Nephron (organoid): ENCODE data around the gene DEDD2.

ENCODE experiments used
- H3K27ac Mint-ChIP-seq, 3 experiments: 2 replicates each; pipeline ENCODE4 v1.8.0; 2020; ENCODE audit warnings: mixed read lengths in 3 of 3, mild to moderate bottlenecking in 2 of 3, moderate library complexity in 1 of 3
- H3K27me3 Mint-ChIP-seq: 2 replicates; pipeline ENCODE4 v1.8.0; 2021; ENCODE audit warnings: low read depth, mild to moderate bottlenecking, moderate library complexity, mixed read lengths
- H3K36me3 Mint-ChIP-seq: 2 replicates; pipeline ENCODE4 v1.8.0; 2020; ENCODE audit warnings: low read depth, mixed read lengths
- H3K4me1 Mint-ChIP-seq: 2 replicates; pipeline ENCODE4 v1.8.0; 2020; ENCODE audit warnings: mixed read lengths
- H3K4me3 Mint-ChIP-seq, 3 experiments: 2 replicates each; pipeline ENCODE4 v1.8.0; 2020; ENCODE audit warnings: mild to moderate bottlenecking in 3 of 3, mixed read lengths in 3 of 3, moderate library complexity in 2 of 3
- H3K9me3 Mint-ChIP-seq: 2 replicates; pipeline ENCODE4 v1.8.0; 2020; ENCODE audit warnings: mixed read lengths
- CTCF ChIP-seq, 3 experiments: fragments of 200-600 bp; sonication (generic); IDR thresholded peaks; one replicate each; pipeline ENCODE4 v1.5.0; 2021; ENCODE audit warnings: antibody characterized with exemption in 3 of 3; ENCODE audit not compliant: unreplicated experiment in 3 of 3

Gene DEDD2

GRCh38 chr19:42202290-42202880 is 15.1 kb downstream of the DEDD2 start:
- H3K27me3 Mint-ChIP-seq: no peaks in the 10 kb centered on the region
- peaks cover 62% of the 10 kb centered on the region for H3K36me3 Mint-ChIP-seq
- H3K9me3 Mint-ChIP-seq: no peaks in the 10 kb centered on the region
- TF ChIP-seq CTCF (IDR thresholded peaks at IDR 0.05; ENCODE audit: unreplicated experiment in 3 of 3): no peak
- H3K4me3 Mint-ChIP-seq: no peak overlapping the region
- no peak overlapping the region for H3K27ac Mint-ChIP-seq
- no peaks in the 10 kb centered on the region for H3K4me1 Mint-ChIP-seq

DNA sequence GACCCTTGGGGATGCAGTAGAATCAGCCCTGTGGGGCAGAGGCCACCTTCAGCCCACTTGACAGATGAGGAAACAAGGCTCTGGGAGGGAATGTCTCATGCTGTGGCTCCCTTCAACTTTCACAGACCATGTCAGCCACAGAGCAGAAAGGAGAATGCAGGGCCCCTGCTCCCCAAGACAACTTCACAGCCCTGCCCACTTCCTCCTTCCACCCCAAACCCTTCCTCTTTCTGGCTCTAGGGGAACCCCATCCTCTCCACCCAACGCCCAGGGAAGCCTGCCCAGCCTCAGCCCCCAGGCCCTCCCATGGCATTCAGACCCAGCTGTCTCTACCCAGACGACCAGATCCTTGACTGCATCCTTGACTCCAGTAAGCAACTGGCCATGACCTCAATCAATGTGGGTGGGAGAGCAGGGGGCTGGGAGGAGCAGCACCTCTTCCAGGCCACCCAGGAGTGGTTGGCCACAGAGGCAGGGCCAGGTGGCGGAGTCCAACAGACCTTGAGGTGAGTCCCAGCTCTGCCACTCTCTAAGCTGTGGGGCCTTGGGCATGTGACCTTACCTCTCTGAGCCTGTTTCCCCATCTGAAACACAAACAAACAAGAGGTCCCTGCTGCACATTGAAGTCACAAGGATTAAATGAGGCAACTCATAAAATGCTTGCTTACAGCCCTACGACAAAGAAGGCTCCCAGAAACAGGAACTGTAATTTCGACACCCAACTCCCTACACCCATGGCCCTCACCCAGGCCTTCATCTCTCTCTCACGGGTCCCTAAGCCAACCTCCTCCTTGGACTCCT is 15.8 kb downstream of the DEDD2 start:
- no peaks in the 10 kb centered on the region for H3K4me1 Mint-ChIP-seq
- no peak overlapping the region for H3K27ac Mint-ChIP-seq
- peaks cover 62% of the 10 kb centered on the region for H3K36me3 Mint-ChIP-seq
- H3K9me3 Mint-ChIP-seq: no peaks in the 10 kb centered on the region
- no peak overlapping the region for H3K4me3 Mint-ChIP-seq
- H3K27me3 Mint-ChIP-seq: no peaks in the 10 kb centered on the region
- no peak for TF ChIP-seq CTCF (IDR thresholded peaks at IDR 0.05; ENCODE audit: unreplicated experiment in 3 of 3)

GRCh38 chr19:42200116-42200715 is 17.3 kb downstream of the DEDD2 start:
- peaks cover 53% of the 10 kb centered on the region for H3K36me3 Mint-ChIP-seq

DNA sequence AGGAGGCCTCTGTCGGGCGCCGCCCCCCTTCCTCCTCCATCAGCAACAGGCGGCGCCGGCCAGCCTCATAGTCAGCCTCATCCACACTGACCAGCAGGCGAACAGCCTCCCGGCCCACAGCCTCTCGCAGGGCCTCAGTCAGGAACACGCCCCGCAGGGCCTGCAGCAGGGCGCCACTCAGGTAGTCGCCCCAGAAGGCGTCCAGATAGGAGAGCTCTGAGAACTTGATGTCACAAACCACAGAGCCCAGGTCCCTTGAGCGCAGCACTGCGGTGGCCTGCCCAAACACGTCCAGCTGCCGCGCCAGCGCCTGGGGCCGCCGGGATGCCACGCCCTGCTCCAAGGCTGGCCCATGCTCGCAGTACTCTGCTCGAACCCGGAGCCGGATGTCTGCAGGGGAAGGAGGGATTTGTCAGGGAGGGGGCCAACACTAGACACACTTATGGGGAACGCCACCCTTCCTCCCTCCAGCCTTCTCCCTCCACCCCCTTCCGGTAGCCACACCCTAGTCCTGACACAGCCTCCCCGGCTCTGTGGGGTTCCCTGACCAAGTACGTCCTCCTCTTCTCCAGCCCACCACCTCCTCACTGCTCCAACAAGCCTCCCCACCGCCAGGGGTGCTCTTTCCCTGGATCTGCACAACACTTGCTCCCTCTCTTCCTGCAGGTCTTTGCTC is 17.9 kb downstream of the DEDD2 start:
- no peak for TF ChIP-seq CTCF (IDR thresholded peaks at IDR 0.05; ENCODE audit: unreplicated experiment in 3 of 3)
- Mint-ChIP-seq H3K27ac (no peak overlapping the region), H3K4me1 (no peaks in the 10 kb centered on the region), H3K27me3 (no peaks in the 10 kb centered on the region), H3K4me3 (no peak overlapping the region), H3K36me3 (peaks cover 46% of the 10 kb centered on the region), H3K9me3 (peaks cover 2% of the 10 kb centered on the region)

More at GRCh38 chr19:42200116-42200715, 17.3 kb downstream of the DEDD2 start:
- H3K27ac Mint-ChIP-seq: no peak overlapping the region
- H3K4me1 Mint-ChIP-seq: no peaks in the 10 kb centered on the region
- peaks cover 2% of the 10 kb centered on the region for H3K9me3 Mint-ChIP-seq
- H3K4me3 Mint-ChIP-seq: no peak overlapping the region
- no peaks in the 10 kb centered on the region for H3K27me3 Mint-ChIP-seq
- no peak for TF ChIP-seq CTCF (IDR thresholded peaks at IDR 0.05; ENCODE audit: unreplicated experiment in 3 of 3)

GRCh38 chr19:42198676-42199439 is 18.6 kb downstream of the DEDD2 start:
- Mint-ChIP-seq H3K4me1 (no peaks in the 10 kb centered on the region), H3K27me3 (peaks cover 4% of the 10 kb centered on the region), H3K4me3 (no peak overlapping the region), H3K27ac (no peak overlapping the region), H3K36me3 (peaks cover 46% of the 10 kb centered on the region), H3K9me3 (peaks cover 2% of the 10 kb centered on the region)
- TF ChIP-seq CTCF (IDR thresholded peaks at IDR 0.05; ENCODE audit: unreplicated experiment in 3 of 3): no peak
